ENCODE measurements around the gene PCBP3.
"Not testable (repeated sequence)": the region's sequence is repeated elsewhere in the genome, so short reads cannot be mapped to it uniquely, and the experiment has no call there.

The PCBP3 gene

DNA sequence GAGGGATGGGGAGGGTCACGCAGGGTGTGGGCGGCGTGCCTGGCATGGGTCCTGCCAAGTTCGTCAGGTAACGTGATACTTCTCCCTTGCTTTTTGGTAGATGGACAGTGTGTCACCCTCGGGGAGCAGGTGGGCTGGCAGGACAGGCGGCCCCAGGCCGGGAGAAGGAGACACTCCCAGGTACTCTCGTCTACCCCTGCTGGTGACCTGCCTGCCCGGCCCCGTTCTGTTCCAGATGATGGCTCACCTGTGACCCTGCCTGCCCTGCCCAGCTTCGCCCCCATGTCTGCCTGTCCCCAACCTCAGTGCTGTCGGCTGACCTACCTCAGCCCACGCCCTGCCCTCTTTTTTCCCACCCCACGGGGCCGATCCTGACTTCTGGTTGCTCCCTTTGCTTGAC lies 144.7 kb downstream of the PCBP3 start:
- no peak for DNase-seq (ENCODE audit: low spot score)

DNA sequence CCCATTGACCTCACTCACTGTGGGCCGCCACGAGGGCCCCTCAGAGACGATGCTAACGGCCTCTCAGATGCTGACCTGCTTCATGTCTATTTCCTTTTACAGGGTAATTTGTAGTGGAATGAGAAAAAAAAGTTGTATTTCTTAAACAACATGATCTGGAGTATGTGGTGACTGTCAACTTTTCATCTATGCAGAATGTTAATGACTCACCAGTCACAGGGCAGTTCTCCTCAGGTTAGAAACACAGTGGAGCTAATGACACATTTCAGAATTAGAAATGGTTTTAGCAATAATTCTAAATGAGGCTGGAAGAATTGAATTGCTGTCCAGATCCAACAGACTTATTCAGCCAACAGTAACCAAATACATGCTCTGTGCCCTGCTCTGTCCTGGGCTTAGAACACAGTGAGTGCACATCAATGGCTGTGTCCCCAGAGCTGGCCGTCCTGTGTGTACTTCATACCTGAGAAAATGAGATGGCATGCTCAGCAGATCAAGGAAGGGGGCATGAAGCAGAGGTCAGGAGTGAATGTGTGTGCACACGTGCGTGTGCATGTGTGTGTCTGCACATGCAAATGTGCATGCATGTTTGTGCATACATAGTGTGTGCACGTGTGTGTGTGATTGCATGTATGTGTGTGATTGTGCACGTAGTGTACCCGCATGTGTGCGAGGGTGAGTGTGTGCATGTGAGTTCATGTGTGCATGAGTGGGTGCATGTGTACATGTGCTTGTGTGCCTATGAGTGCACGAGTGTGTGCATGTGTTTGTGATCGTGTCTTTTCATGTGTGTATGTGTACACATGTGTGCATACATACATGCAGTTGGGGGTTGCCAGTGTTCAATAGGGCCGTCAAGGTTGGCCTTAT lies 145.3 kb downstream of the PCBP3 start:
- DNase-seq (ENCODE audit: low spot score), result no peak

DNA sequence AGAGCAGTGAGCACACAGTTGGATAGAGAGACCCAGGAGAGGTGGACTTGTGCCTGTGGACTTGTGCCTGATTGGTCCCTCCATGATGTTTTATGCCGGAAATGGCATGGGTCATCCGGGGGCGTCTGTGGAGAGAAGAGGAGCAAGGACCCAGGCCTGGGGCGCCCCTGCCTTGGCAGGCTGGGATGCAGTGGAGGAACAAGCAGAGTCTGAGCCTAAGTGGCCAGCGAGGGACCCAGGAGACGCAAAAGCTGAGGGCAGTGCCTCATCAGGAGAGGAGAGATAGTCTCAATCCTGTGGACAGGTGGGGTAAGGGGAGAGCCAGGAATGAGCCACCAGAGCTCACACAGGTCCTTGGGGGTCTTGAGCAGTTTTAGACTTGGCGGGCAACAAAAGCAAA lies 146.9 kb downstream of the PCBP3 start:
- DNase-seq (ENCODE audit: low spot score), result no peak

DNA sequence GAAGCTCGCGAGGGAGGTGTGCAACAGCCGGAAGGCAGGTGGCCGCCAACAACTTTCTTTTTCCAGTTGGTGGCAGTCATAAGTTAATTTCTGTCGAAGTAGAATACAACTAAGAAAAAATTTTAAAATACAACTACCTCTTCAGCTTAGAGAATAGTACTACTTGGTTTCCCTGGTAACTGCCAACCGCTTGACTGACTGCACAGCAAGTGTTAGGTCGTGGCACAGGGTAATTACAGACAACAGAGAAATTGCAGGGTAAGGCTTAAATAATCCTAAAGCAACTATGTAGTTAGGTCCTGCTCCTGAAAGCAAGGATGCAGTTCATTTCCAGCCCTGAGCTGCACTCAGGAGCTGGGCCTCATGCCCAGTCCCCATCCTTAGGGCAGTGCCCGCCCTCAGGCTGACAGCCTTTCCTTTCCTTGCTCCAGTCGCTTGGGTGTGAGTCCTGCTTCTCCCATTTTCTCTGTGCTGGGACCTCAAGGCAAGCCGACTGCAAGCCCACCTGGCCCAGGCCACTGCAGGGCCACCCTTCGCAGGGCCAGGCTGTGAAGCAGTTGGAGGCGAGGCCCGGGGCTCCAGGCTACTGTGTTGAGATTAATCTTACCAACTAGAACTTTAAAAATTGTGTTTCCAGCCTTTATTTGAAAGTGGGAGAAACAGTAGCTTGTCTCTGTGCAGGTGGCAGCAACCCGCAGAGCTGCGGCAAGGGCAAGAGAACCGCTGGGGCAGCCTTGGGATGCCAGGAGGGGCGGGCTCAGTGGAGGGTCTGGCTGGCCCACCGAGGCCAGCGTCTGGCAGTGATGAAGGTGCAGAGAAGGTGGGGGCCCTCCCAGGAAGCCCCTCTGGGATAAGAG lies 148.3 kb downstream of the PCBP3 start:
- DNase-seq (ENCODE audit: low spot score), result no peak

DNA sequence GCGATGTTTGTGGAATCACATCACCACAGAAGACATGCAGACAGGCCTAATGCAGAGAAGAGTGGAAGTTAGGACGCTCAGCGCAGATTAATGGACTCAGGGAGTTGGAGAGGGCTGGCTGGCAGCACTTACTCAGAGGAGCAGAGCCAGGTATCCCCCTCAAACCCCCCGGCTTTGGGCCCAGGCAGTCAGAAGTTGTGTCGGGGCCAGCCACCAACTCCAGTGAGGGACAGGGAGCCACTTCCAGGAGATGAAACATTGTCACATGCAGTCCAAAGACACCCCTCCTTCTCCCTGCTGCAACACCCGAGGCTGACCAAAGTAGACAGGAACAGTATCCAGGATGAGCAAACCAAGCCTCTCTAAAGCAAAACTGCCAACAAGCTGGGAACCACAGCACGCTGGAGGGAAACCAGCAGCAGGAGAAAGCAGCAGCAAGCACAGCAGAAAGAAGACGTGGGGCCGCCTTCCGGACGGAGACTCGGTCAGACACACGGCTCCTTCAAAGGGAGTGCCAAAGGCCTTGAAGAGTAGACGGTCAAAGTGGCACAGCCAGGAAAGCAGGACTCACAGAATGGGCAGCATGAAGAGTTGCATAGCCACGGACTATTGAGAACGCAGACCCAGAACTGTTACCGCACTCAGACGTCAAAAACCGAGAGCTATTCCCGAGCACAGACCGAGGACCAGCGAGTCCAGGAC lies 149.3 kb downstream of the PCBP3 start:
- DNase-seq (ENCODE audit: low spot score), result no peak

DNA sequence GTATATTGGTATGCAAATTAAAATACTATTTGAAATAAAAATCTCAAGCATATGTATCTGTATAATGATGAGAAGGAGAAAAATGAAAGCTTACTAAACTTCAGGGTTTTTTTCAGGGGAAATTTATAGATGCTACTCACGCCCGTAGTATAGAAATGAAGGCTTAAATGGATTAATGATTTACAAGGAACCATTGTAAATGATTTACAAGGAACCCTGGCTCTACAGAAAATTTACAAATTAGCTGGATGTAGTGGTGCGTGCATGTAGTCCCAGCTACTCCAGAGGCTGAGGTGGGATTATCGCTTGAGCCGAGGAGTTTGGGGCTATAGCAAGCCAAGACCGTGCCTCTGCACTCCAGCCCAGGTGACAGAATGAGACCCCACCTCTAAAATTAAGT lies 150.5 kb downstream of the PCBP3 start:
- no peak for DNase-seq (ENCODE audit: low spot score)

DNA sequence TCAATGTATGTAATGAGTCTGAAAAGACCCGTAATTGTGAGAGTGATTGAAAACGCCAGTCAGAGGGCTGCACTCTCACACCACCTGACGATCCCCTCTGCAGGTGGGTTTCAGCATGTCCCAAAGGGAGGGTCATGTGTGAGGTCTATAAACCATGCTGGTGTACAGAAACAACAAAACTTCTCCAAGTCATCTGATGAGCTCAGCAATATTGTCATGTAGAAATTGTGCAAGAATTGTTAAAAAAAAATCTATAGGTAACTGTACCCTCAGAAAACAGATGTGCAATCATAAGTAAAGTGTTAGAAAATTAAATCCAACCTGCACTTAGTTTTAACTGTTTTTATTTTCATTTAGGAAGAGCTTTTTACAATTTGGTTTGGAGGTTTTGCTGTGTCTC lies 152.5 kb downstream of the PCBP3 start:
- DNase-seq (ENCODE audit: low spot score), result no peak

DNA sequence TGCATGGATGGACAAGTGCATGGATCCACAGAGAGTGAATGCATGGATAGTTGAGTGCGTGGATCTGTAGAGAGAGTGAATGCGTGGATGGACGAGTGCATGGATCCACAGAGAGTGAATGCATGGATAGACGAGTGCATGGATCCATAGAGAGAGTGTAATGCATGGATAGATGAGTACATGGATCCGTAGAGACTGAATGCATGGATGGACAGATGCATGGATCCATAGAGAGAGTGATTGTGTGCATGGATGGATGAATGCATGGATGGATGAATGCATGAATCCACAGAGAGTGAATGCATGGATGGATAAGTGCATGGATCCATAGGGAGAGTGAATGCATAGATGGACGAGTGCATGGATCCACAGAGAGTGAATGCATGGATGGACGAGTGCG lies 153.8 kb downstream of the PCBP3 start:
- DNase-seq (ENCODE audit: low spot score), result no peak

DNA sequence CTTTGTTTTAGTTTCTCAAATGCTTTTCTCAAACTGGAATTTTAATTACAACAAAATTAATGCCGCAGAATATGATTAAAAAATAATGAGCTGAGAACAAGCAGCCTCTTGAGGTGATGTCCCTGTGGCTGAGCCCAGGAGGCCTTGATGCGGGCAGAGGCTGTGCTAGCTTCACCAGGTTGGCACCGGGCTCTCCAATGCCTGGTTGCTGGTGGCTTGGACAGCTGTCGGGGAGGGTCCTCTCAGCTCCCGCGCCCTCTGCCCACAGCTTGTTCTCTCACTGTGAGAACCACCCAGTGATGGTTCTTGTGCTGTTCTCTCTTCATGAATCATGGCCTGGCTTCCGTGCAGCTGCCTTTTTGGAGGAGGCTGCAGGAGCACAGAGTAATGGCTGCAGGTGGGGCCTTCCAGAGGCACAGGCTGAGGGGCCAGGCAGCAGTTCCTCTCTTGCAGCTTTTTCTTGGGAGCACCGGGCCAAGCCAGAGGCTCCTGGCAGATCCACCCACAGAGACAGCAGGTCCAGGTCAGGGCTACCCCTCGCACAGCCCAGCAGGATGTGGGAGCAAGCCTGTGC lies 156.3 kb downstream of the PCBP3 start:
- no peak for DNase-seq (ENCODE audit: low spot score)

DNA sequence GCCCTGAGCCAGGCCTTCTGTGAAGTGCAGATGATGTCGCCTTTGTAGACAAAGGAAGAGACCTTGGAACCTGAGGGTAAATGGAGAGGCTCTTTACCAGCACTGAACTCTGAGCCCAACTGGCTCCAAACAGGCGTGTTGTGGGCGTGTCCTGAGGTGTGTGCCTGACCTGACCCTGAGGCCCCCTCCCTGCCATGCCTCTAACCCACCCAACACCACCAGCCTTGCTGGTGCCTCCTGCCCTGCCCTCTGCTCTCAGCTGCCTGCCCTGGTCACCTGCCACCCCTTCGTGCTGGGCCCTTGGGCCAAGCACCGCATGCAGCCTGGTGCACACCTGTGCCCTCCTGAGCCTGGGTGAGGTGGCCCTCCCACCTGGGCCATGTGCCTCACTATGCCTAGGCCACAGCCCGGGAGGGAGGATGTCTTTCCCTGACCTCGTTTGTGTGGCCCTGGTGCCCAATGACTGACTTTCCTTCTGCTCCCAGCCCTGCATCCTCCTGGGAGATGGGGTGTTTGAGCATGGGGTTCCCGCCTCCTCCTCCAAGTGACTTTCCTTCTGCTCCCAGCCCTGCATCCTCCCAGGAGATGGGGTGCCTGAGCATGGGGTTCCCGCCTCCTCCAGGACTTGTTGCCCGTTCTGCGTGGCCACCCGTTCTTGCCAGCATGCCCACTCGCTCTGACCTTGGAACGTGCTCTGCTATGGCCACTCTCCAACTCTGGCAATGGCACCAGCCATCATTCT lies 157.0 kb downstream of the PCBP3 start:
- DNase-seq (ENCODE audit: low spot score), result no peak

DNA sequence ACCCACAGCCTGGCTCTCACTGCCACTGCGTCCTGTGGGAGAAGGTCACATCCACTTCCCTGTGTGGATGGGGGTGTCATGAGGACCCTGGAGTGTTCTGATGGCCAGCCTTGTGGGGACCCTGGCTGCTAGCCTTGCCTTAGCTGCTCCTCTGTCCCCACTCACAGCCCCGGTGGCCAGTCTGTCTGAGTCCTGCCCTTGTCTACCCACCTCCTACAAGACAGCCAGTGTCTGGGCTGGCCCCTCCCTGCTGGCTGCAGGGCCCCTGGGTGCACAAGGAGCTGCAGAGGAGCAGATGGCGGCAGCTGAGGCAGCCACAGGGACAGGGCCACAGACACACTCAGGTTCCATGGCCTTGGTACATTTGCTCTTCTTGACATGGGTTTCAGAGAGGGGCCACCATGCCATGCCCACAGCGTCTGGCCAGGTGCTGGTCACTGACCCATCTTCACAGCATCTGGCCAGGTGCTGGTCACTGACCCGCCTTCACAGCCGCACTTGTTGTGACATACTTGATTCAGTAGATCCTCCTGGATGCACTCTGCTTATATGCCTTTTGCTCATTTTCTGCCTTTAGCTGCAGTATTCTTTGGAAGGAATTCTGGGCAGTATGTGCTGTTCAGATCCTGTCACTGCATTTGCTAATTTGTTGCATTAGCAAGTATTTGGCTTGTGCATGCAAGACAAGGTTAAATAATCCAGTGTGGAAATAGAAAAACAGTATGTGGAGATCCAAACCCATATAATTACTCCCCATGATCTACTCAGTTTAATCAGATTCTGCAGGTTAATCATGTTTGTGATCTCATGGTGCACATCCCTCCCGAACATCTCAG lies 157.8 kb downstream of the PCBP3 start:
- no peak for DNase-seq (ENCODE audit: low spot score)

DNA sequence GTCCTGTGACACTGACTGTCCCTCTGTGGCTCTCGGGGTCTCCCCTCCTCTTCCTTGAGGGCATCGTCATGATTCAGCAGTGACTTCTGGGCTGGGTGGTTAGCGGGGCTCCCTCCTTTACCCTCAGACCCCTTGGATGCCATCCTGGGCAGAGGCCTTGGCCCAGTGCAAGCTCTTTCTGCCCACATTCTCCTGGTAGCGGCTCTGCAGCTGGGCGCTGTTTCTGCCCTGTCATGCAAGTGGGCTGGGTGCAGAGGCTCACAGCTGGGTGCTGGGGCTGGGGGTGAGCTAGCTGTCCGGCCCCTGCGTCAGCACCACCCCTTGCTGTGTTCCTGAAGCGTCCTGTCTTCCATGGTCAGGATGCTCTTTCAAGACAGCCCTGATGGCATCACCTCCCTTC lies 158.5 kb downstream of the PCBP3 start:
- DNase-seq (ENCODE audit: low spot score), result no peak

DNA sequence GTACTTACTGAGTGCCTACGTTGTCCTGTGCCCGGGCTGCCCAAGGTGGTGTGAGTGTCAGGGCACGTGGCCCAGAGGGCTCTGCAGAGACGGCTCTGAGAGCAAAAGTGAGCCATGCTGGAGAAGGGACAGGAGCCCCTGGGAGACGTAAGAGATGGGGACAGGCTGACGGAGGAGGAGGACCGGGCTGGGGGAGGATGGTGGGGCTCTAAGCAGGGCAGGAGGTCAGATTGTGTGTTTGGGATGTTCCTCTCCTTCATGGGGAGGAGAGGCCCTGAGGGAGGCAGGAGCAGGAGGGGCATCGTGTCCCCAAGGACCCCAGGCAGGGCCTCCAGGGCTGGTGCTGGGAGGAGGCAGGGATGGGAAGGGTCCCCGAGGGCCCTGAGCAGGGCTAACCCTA lies 158.9 kb downstream of the PCBP3 start:
- DNase-seq (ENCODE audit: low spot score), result no peak

DNA sequence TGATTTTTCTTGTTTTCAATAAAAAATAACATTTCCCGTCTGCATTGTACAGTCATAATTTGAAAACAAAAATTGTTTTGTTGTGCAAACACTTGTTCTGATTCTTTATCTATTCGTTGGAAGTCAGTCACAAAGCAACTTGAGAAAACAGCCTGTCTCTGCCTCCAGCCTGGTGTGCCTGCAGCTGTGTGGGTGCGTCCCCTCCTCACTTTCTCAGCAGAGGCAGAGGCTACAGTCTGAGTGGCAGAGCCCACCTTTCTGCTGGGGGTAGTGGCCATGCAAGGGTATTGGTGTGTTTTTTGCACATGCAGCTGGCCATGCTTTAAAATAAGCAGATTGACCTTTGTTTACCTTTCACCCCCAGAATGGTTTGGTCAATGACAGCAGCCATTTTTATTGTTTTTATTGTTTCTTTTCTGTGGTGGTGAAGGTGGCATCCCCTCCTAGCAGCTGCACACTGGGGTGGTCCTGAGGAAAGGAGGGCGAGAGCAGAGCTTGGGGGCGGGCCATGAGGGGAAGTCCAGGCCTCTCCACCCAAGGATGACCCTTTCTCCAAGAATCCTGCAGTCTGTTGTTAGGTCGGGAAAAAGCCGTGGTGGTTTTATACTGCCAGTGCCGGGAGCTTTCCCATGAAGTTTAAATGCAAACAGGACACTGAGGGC lies 159.6 kb downstream of the PCBP3 start:
- DNase-seq (ENCODE audit: low spot score), result no peak

DNA sequence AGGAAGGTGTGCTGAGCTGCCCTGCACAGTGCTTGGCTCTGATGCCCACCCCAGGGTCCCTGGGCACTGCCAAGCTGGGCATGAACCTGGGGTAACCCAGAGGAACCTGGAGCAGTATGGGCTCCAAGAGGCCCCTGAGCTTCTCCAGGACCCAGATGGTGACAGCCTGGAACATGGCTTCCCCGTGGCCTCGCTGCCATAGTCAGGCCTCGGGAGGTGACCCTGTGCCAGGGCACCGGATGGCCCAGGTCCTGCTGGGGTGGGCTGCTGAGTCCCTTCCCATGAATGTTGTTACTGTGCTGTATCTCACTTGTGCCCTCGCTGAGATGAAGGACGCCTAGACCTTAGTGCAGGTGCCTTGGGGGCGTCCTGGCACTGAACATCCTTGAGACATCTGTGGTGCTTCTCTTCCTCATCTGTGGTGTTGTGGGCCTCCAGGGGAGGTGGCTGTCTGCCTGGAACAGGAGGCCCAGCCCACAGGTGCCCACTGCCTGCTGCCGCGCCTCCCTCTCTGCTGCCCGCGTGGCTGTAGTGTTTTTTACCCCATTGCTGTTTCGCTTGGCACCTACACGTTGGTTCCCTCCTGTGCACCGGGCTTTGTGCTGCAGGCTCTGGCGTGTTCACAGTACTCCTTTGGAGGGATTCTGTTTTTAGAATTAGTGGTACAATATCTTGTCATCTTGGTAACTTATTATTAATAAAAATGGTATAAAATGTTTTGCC lies 160.3 kb downstream of the PCBP3 start:
- DNase-seq (ENCODE audit: low spot score), result no peak

DNA sequence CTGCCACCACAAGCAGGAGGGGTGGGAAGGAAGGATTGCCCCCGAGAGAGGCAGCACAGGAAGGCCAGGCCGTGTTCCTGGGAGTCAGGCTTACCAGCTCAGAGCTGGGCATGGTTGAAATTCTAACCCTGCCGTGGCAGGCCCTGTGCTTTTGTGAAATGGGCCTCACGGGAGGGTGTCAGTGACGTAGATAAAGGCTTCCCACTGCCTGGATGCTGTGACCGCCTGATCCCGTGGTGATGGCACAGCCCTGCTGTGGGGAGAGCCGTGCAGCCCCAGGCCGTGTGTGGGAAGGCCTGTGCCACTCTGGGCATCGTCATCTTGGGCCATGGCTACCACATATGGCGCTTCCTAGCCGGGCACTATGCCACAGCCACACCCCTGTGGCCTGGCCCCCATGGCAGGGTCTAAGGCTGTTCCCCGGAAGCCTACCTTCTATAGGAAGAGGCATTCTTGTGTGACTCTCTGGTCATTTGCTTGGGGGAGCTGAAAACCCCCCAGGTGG lies 161.3 kb downstream of the PCBP3 start:
- DNase-seq (ENCODE audit: low spot score), result no peak

DNA sequence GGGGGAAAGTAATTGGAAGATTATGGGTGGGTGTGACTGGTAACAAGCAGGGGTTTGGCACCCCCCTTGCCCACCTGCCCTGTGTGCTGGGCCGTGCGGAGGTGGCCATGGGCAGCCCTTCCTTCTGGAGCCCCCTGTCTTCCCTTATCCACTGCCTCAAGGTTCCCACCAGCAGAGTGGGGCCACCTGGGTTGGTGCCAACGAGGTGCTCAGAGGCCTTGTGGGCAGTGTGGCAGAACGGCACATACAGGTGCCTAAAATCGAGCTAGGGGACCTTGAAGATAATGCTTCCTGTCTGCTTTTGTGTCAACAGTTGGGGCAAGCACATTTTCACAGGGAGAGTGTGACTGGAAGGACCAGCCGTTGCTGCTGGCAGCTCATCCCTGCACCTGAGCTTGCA lies 161.8 kb downstream of the PCBP3 start:
- DNase-seq (ENCODE audit: low spot score), result no peak

DNA sequence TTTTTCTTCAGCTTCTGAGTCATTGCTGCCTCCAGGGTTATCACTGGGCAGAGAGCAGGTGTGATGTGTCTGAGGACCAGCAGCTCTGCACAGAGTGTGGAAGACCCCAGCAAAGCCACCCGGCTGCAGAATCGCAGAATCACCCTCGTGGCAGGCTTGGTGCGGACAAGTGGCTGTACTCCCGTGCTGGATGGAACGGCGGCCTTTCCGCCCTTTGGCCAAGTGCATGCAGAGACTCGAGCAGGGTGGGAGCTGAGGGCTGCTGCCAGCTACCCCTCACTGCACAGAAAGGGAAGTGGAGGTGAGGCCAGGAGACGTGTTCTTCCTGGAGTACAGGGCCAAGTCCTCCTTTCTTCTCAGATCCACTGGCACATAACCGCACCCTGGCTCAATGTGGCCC lies 162.5 kb downstream of the PCBP3 start:
- DNase-seq (ENCODE audit: low spot score), result no peak

DNA sequence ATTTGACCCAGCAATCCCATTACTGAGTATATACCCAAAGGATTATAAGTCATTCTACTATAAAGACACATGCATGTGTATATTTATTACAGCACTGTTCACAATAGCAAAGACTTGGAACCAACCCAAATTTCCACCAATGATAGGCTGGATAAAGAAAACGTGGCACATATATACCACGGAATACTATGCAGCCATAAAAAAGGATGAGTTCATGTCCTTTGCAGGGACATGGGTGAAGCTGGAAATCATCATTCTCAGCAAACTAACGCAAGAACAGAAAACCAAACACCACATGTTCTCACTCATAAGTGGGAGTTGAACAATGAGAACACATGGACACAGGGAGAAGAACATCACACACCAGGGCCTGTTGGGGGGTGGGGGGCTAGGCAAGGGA lies 165.1 kb downstream of the PCBP3 start:
- not testable (repeated sequence) for DNase-seq (ENCODE audit: low spot score)
